ENCODE data around the gene NIT2. TPM values are rescaled to one million over a fixed set of nuclear protein-coding genes. Genes with fewer than 3 reads are reported as not detected.

NIT2 gene
- total and polyA plus RNA-seq, 2 of the 4 experiments (the other 2 are of a cell fraction) = 12.4 to 27.1 TPM

- Histone ChIP-seq H3K9me1 (ENCODE audit: insufficient read depth, low read length) (peaks cover 5% of the 10 kb centered on the region; the same call in 1 of the 2 replicates), H3K79me1 (ENCODE audit: low read depth in 1 of 2, low read length in 2 of 2) (peaks cover 8 to 28% of the 10 kb centered on the region in 2 experiments), H3K4me3 (ENCODE audit: insufficient read depth, low read depth, low read length) (no peak overlapping the region), H2BK120ac (ENCODE audit: low read depth, low read length) (no peak overlapping the region), H4K20me1 (ENCODE audit: insufficient read depth, low read length) (peaks cover 4% of the 10 kb centered on the region; the same call in 1 of the 2 replicates), H2AFZ (replicated peaks; ENCODE audit: low read length, poor library complexity) (no peak overlapping the region), H3K14ac (replicated peaks; ENCODE audit: low read depth, low read length) (no peak overlapping the region), H3K27ac (ENCODE audit: insufficient read depth, low read length) (no peak overlapping the region), H4K8ac (ENCODE audit: low read depth in 2 of 2, low read length in 2 of 2) (no peak overlapping the region), H3K4me2 (ENCODE audit: low read depth, low read length) (no peak overlapping the region), H3K56ac (ENCODE audit: extremely low read depth, insufficient read depth, low read length) (no peak overlapping the region), H3K36me3 (ENCODE audit: control insufficient read depth, insufficient read depth, low read length) (peaks cover 29% of the 10 kb centered on the region), H3K9ac (ENCODE audit: low read depth, low read length) (no peak overlapping the region), H2BK5ac (ENCODE audit: low read depth, low read length, poor library complexity, severe bottlenecking) (peak overlapping the region; percentile 31), H3K18ac (ENCODE audit: low read depth, low read length) (no peak overlapping the region), H2BK20ac (ENCODE audit: low read depth, low read length) (no peak overlapping the region), H3K4me1 (ENCODE audit: control insufficient read depth, insufficient read depth, low read length) (0 out of 2 replicates have a peak, but pooled peaks cover 2% of the 10 kb centered on the region), H3K9me3 (ENCODE audit: control insufficient read depth, insufficient read depth, low read length) (no peaks in the 10 kb centered on the region), H2AK9ac (replicated peaks; ENCODE audit: low read depth, low read length, poor library complexity) (no peak overlapping the region), H2AK5ac (ENCODE audit: low read depth, low read length) (no peak overlapping the region), H4K91ac (ENCODE audit: insufficient read depth, low read depth, low read length) (no peak overlapping the region), H3K4ac (ENCODE audit: low read depth, low read length) (no peak overlapping the region), H3K27me3 (ENCODE audit: control insufficient read depth, insufficient read depth, low read length) (no peaks in the 10 kb centered on the region), H3K23ac (ENCODE audit: low read depth, low read length) (no peak overlapping the region), H2BK15ac (ENCODE audit: low read depth, low read length) (no peak overlapping the region), H4K5ac (ENCODE audit: low read depth, low read length) (no peak overlapping the region)
- in situ Hi-C loops (cut with MboI; ENCODE audit: low sequenced_read_pairs) (no loop called here), dilution Hi-C loops (cut with HindIII; ENCODE audit: low sequenced_read_pairs, unreplicated experiment) (no loop called here), intact Hi-C loops (cut with micrococcal nuclease) (loop anchor here (2.0 kb wide), 1 partner anchor 14 kb away; no protein-coding TSS in a partner anchor)
- TF ChIP-seq MAFK (IDR thresholded peaks at IDR 0.05; ENCODE audit: low read depth, low read length) (no peak), CTCF (conservative IDR thresholded peaks at IDR 0.05; ENCODE audit: low read depth, low read length) (no peak), RCOR1 (IDR thresholded peaks at IDR 0.05; ENCODE audit: insufficient replicate concordance, low read length) (no peak), CEBPB (IDR thresholded peaks at IDR 0.05; ENCODE audit: low read depth, low read length) (no peak), NFE2L2 (IDR thresholded peaks at IDR 0.05; ENCODE audit: low read depth, low read length) (no peak)
- ATAC-seq (ENCODE audit: low read depth) = no peak
- DNase-seq = peak; percentile 38
- CTCF ChIA-PET = no interaction called here
- no CpG with 5 or more reads among the region's 1 CpG for WGBS, 2 experiments (ENCODE audit: extremely low coverage in 2 of 2, insufficient read length in 1 of 2)
- no TSS peak for BruUV-seq (replicated peaks)
- POLR2A ChIA-PET (ENCODE audit: unreplicated experiment) = no interaction called here
These were observed 36.2 kb downstream of the NIT2 start for GRCh38 chr3:100370756-100371155.
